Adrenal gland (tissue), 12 donors: Measurements from ENCODE around the gene LARGE1. TPM values are rescaled to one million over a fixed set of nuclear protein-coding genes. Genes with fewer than 3 reads are reported as not detected.

ENCODE experiments used
- DNase-seq, 7 donors: peaks; one replicate each; pipeline ENCODE4 v3.0.0-alpha.2; 2019 to 2020
- H3K27ac ChIP-seq, 5 donors: fragments of 200-600 bp; sonication (generic) in 4 of 5; 1 replicate in 3 of 5; 2 replicates in 2 of 5; pipeline versions ENCODE4 v1.5.1 to v1.8.0; 2016 to 2020; ENCODE audit warnings: mild to moderate bottlenecking in 1 of 5
- H3K27me3 ChIP-seq: fragments of 200-600 bp; 2 replicates; pipeline ENCODE4 v1.8.0; 2021
- H3K36me3 ChIP-seq, 2 donors: fragments of 200-600 bp; replicated peaks in 1 of 2; 1 replicate in 1 of 2; 2 replicates in 1 of 2; pipeline versions ENCODE4 v1.5.1 to v1.8.0; 2018 to 2022
- H3K4me1 ChIP-seq, 2 donors: fragments of 200-600 bp; replicated peaks in 1 of 2; 1 replicate in 1 of 2; 2 replicates in 1 of 2; pipeline versions ENCODE4 v1.5.1 to v1.8.0; 2018 to 2021
- H3K4me3 ChIP-seq, 4 donors: fragments of 200-600 bp; sonication (generic) in 3 of 4; one replicate each; pipeline ENCODE4 v1.5.1; 2016 to 2018
- H3K9me3 ChIP-seq, 3 donors: fragments of 200-600 bp; sonication (generic) in 1 of 3; replicated peaks in 1 of 3; 1 replicate in 2 of 3; 2 replicates in 1 of 3; pipeline versions ENCODE4 v1.5.1 to v1.8.0; 2016 to 2021
- CTCF ChIP-seq, 6 experiments: fragments of 450-650 bp in 4 of 6; fragments of 200-600 bp in 2 of 6; sonication (generic) in 1 of 6; IDR thresholded peaks; 1 replicate in 5 of 6; 2 replicates in 1 of 6; pipeline versions ENCODE4 v1.5.1 to v1.8.0; 2016 to 2021; ENCODE audit warnings: antibody characterized with exemption in 6 of 6, mild to moderate bottlenecking in 2 of 6, moderate library complexity in 1 of 6
- POLR2A ChIP-seq, 2 donors: fragments of 450-650 bp; IDR thresholded peaks; one replicate each; pipeline ENCODE4 v1.6.1; 2017; ENCODE audit warnings: antibody characterized with exemption in 2 of 2, mild to moderate bottlenecking in 2 of 2, moderate library complexity in 1 of 2
- WGBS, 4 donors: extraction: QIAGEN DNeasy Blood & Tissue Kit in 2 of 4; methylation state at CpG; one replicate each; pipeline versions ENCODE4 v1.1.5 to v1.1.7; 2013 to 2017; 5-methylcytosine and 5-hydroxymethylcytosine counted together
- intact Hi-C, 2 donors: fragments of 100-400 bp; cut with DNase I; formaldehyde crosslinking; loops; one replicate each; pipeline versions ENCODE4 v1.14.1 to v1.15.0; 2022 to 2023
- polyA plus RNA-seq, 3 donors: library from polyadenylated mRNA; stranded (reverse); fragments of 200-250 nt in 2 of 3; fragments of 350-450 nt in 1 of 3; fragmentation: Illumina TruSeq in 1 of 3; extraction: RNeasy Lipid Tissue Mini Kit (QIAGEN cat#74804) in 1 of 3; gene quantifications; one replicate each; pipeline ENCODE4 v1.2.3, GENCODE V29; 2013 to 2014
- total RNA-seq, 9 donors: library from RNA; depleted of rRNA in 4 of 9; stranded (reverse); fragments of >200 nt in 4 of 9; fragments of 120-200 nt in 1 of 9; fragmentation: NEBNext Ultra II Directional in 1 of 9; extraction: Animal tissue kit (Norgen Biotek cat#: 25700) in 1 of 9; gene quantifications; one replicate each; pipeline versions ENCODE4 v1.1.0 to v1.2.4, GENCODE V29; 2013 to 2023
- donor health status: healthy with polysubstance abuse.
- donor health status: Bipolar disorder and iron deficiency.
- donor health status: DM: yes; HTN: yes; CAD: no.
- donor health status: DM: no; HTN: no; CAD: no.
- donor health status: DM: no; HTN: no; CAD: no.
- donor health status: DM: yes; HTN: yes; CAD: no.

Gene LARGE1
- total and polyA plus RNA-seq, 12 donors = 3.4 to 67.6 (median 30.6) TPM

DNA sequence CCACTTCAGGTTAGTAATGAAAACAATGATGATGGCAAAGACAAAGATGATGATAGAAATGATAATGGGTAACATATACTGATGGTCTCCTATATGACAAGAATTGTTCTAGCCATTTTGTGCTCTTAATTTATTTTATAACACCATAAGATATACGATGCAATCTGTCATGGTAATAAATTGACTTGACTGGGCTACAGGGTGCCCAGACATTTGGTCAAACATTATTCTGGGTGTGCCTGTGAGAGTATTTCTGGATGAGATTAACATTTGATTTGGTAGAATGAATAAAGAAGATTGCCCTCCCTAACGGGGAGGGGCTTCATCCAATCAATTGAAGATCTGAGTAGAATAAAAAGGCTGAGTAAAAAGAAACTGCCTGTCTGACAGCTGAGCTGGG lies 237.3 kb downstream of the LARGE1 start:
- no peak for DNase-seq
- Histone ChIP-seq H3K27me3 (no peaks in the 10 kb centered on the region), H3K36me3 (no peaks in the 10 kb centered on the region), H3K27ac (no peak overlapping the region), H3K4me3 (no peak overlapping the region), H3K9me3 (no peaks in the 10 kb centered on the region), H3K4me1 (peaks cover 0 to 5% of the 10 kb centered on the region in 2 donors)
- 45 to 85% (median 62%) methylated on average over 2 of the region's 2 CpGs for WGBS, 4 donors
- intact Hi-C loops = no loop called here
- TF ChIP-seq CTCF (IDR thresholded peaks at IDR 0.05) (no peak), POLR2A (IDR thresholded peaks at IDR 0.05) (no peak)

DNA sequence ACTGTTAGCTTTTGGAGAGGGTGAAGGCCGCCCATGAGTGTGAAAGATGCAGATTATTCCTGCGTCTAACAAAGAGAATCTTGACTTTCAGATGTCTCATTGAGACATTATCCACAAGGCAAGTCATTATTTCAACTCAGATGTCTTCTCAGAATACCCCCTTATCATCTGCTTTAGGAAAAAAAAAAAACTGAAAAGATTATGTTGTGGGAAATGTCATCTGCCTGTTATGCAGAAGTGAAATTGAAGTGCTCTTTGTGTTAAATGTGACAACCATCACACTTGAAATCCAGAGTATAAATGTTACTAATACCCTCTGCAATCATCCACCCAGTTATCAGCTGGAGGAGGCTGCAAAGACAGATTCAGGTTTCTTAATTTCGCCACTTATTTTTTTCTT lies 239.6 kb downstream of the LARGE1 start:
- Histone ChIP-seq H3K27ac (no peak overlapping the region), H3K9me3 (no peaks in the 10 kb centered on the region), H3K36me3 (no peaks in the 10 kb centered on the region), H3K4me1 (peaks cover 0 to 5% of the 10 kb centered on the region in 2 donors), H3K27me3 (no peaks in the 10 kb centered on the region), H3K4me3 (no peak overlapping the region)
- DNase-seq = no peak
- intact Hi-C loops = no loop called here
- 91 to 96% (median 92%) methylated on average over 3 of the region's 3 CpGs for WGBS, 4 donors
- TF ChIP-seq CTCF (IDR thresholded peaks at IDR 0.05) (no peak), POLR2A (IDR thresholded peaks at IDR 0.05) (no peak)

DNA sequence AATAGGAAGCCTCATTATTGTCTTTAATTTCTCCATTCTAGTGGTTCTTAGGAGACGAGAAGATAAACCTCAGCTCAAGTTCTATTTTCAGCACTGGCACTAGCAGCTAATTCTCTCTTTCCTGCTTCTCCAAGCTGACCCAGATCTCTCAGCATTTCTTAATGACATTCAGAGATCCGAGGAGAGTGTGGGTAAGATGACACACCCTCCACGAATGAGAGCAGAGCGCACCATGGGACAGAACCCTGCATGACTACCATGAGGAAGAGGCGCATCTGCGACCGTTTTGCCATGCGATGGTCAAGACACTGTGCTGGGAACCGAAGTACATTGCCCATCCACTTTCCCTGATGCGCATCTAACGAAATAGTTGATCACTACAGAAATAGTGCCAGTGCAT lies 241.8 kb downstream of the LARGE1 start:
- TF ChIP-seq CTCF (IDR thresholded peaks at IDR 0.05) (no peak), POLR2A (IDR thresholded peaks at IDR 0.05) (no peak)
- Histone ChIP-seq H3K27ac (no peak overlapping the region), H3K27me3 (no peaks in the 10 kb centered on the region), H3K4me3 (no peak overlapping the region), H3K9me3 (no peaks in the 10 kb centered on the region), H3K36me3 (no peaks in the 10 kb centered on the region), H3K4me1 (no peaks in the 10 kb centered on the region)
- intact Hi-C loops = no loop called here
- WGBS, 4 donors = 83 to 88% (median 86%) methylated on average over 11 of the region's 11 CpGs
- DNase-seq = no peak

- no peak for TF ChIP-seq POLR2A (IDR thresholded peaks at IDR 0.05)
- Histone ChIP-seq H3K27me3 (no peaks in the 10 kb centered on the region), H3K4me1 (no peaks in the 10 kb centered on the region), H3K4me3 (no peak overlapping the region), H3K9me3 (no peaks in the 10 kb centered on the region), H3K27ac (no peak overlapping the region), H3K36me3 (no peaks in the 10 kb centered on the region)
- 63 to 84% (median 71%) methylated on average over 4 of the region's 4 CpGs for WGBS, 4 donors
- intact Hi-C loops = no loop called here
- no peak for DNase-seq
Measured at GRCh38 chr22:33677536-33677935, 242.7 kb downstream of the LARGE1 start.

GRCh38 chr22:33674357-33674756 lies 245.9 kb downstream of the LARGE1 start:
- H3K4me3 ChIP-seq = no peak overlapping the region
- WGBS, 4 donors = 68 to 89% (median 75%) methylated on average over 4 of the region's 4 CpGs
- no peaks in the 10 kb centered on the region for H3K27me3 ChIP-seq
- H3K27ac ChIP-seq = no peak overlapping the region
- H3K9me3 ChIP-seq = no peaks in the 10 kb centered on the region
- TF ChIP-seq CTCF (IDR thresholded peaks at IDR 0.05) = no peak
- TF ChIP-seq POLR2A (IDR thresholded peaks at IDR 0.05) = no peak
- intact Hi-C loops = no loop called here
- no peaks in the 10 kb centered on the region for H3K4me1 ChIP-seq
- no peak for DNase-seq
- H3K36me3 ChIP-seq = no peaks in the 10 kb centered on the region
